Sigmoid colon (tissue), 7 donors: Measurements from ENCODE around the gene TSPEAR. TPM values are rescaled to one million over a fixed set of nuclear protein-coding genes. Genes with fewer than 3 reads are reported as not detected.
"Not testable (repeated sequence)": the region's sequence is repeated elsewhere in the genome, so short reads cannot be mapped to it uniquely, and the experiment has no call there.

Experiments used
- DNase-seq: peaks from one replicate; pipeline ENCODE4 v3.0.0-alpha.2; 2019
- H3K27ac ChIP-seq, 4 donors: fragments of 200-600 bp; sonication (generic); one replicate each; pipeline ENCODE4 v1.5.1; 2016 to 2019; ENCODE audit warnings: mild to moderate bottlenecking in 1 of 4
- H3K27me3 ChIP-seq, 3 donors: fragments of 200-600 bp; sonication (generic); one replicate each; pipeline ENCODE4 v1.5.1; 2019; ENCODE audit warnings: mild to moderate bottlenecking in 1 of 3
- H3K36me3 ChIP-seq, 4 donors: fragments of 200-600 bp; sonication (generic); one replicate each; pipeline ENCODE4 v1.5.1; 2016 to 2019
- H3K4me1 ChIP-seq, 4 donors: fragments of 200-600 bp; sonication (generic); one replicate each; pipeline ENCODE4 v1.5.1; 2017 to 2019
- H3K4me3 ChIP-seq, 4 donors: fragments of 200-600 bp; sonication (generic); one replicate each; pipeline ENCODE4 v1.5.1; 2017 to 2019; ENCODE audit warnings: mild to moderate bottlenecking in 2 of 4, moderate library complexity in 1 of 4
- H3K9me3 ChIP-seq, 4 donors: fragments of 200-600 bp in 3 of 4; sonication (generic) in 3 of 4; one replicate each; pipeline versions ENCODE4 v1.5.1 to v1.6.1; 2013 to 2019
- CTCF ChIP-seq, 4 experiments: fragments of 450-650 bp in 3 of 4; fragments of 200-600 bp in 1 of 4; IDR thresholded peaks; one replicate each; pipeline ENCODE4 v1.5.1; 2016 to 2019; ENCODE audit warnings: antibody characterized with exemption in 4 of 4, mild to moderate bottlenecking in 3 of 4, moderate library complexity in 2 of 4
- EP300 ChIP-seq, 4 donors: sonication (generic); formaldehyde crosslinking; IDR thresholded peaks; one replicate each; pipeline ENCODE4 v1.6.1; 2017; ENCODE audit warnings: antibody characterized with exemption in 4 of 4
- POLR2A ChIP-seq, 2 donors: fragments of 450-650 bp; IDR thresholded peaks; one replicate each; pipeline ENCODE4 v1.6.1; 2016; ENCODE audit warnings: antibody characterized with exemption in 2 of 2, mild to moderate bottlenecking in 2 of 2, moderate library complexity in 2 of 2
- POLR2AphosphoS5 ChIP-seq, 4 donors: sonication (generic); formaldehyde crosslinking; IDR thresholded peaks; one replicate each; pipeline ENCODE4 v1.6.1; 2017; ENCODE audit warnings: antibody characterized with exemption in 4 of 4
- WGBS, 2 donors: extraction: QIAGEN DNeasy Blood & Tissue Kit; methylation state at CpG; one replicate each; pipeline ENCODE4 v1.1.7; 2013; 5-methylcytosine and 5-hydroxymethylcytosine counted together
- intact Hi-C: fragments of 100-400 bp; cut with DNase I; formaldehyde crosslinking; loops from one replicate; pipeline ENCODE4 v1.15.1; 2023
- polyA plus RNA-seq, 3 donors: library from polyadenylated mRNA; stranded (reverse); fragments of 200-250 nt; gene quantifications; one replicate each; pipeline ENCODE4 v1.2.3, GENCODE V29; 2013
- total RNA-seq, 4 donors: library from RNA; depleted of rRNA; stranded (reverse); fragments of >200 nt; gene quantifications; one replicate each; pipeline ENCODE4 v1.1.0, GENCODE V29; 2016
- donor health status: healthy with polysubstance abuse.
- donor health status: Bipolar disorder and iron deficiency.
- donor health status: healthy.

Gene TSPEAR
- total and polyA plus RNA-seq, 7 donors, result under 0.01 to 0.20 TPM; not detected in 5

GRCh38 chr21:44686000-44686781 is 25.2 kb downstream of the TSPEAR start:
- DNase-seq, result no peak
- Histone ChIP-seq H3K27ac (no peak overlapping the region), H3K27me3 (peaks cover 0 to 31% (median 8%) of the 10 kb centered on the region in 3 donors), H3K9me3 (no peaks in the 10 kb centered on the region), H3K4me3 (no peak overlapping the region), H3K4me1 (no peaks in the 10 kb centered on the region), H3K36me3 (no peaks in the 10 kb centered on the region)
- TF ChIP-seq EP300 (IDR thresholded peaks at IDR 0.05), result no peak
- intact Hi-C loops, result no loop called here
- 31 to 46% methylated on average over 14 of the region's 14 CpGs for WGBS, 2 donors

GRCh38 chr21:44685050-44685449 is 26.3 kb downstream of the TSPEAR start:
- H3K27me3 ChIP-seq, result peaks cover 0 to 37% (median 8%) of the 10 kb centered on the region in 3 donors
- H3K9me3 ChIP-seq, H3K36me3 ChIP-seq, intact Hi-C loops, H3K27ac ChIP-seq, H3K4me3 ChIP-seq, H3K4me1 ChIP-seq, DNase-seq: not testable (repeated sequence)
- 72 to 91% methylated on average over 6 of the region's 6 CpGs for WGBS, 2 donors

DNA sequence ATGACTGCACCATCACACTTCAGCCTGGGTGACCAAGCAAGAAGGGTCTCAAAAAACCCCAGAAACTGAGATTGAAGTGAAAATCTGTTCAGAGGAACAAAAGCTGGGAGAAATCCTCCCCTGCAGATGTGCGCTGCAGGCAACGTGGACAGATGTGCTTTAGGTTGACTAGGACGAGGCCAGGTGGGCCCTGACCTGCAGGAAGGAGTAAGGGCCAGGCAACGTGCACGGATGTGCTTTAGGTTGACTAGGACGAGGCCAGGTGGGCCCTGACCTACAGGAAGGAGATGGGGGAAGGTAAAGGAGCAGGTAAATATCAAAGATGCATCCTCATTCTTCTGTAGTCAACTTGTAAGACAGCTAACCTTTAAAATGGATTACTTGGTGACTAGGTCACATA is 26.9 kb downstream of the TSPEAR start:
- Histone ChIP-seq H3K27ac (no peak overlapping the region), H3K4me3 (no peak overlapping the region), H3K36me3 (no peaks in the 10 kb centered on the region), H3K9me3 (no peaks in the 10 kb centered on the region), H3K27me3 (peaks cover 0 to 37% (median 8%) of the 10 kb centered on the region in 3 donors), H3K4me1 (no peaks in the 10 kb centered on the region)
- no peak for DNase-seq
- 49 to 76% methylated on average over 6 of the region's 6 CpGs for WGBS, 2 donors
- intact Hi-C loops, result no loop called here
- no peak for TF ChIP-seq POLR2A (IDR thresholded peaks at IDR 0.05)
- TF ChIP-seq POLR2AphosphoS5 (IDR thresholded peaks at IDR 0.05), result no peak
- TF ChIP-seq EP300 (IDR thresholded peaks at IDR 0.05), result no peak
- no peak for TF ChIP-seq CTCF (IDR thresholded peaks at IDR 0.05)

DNA sequence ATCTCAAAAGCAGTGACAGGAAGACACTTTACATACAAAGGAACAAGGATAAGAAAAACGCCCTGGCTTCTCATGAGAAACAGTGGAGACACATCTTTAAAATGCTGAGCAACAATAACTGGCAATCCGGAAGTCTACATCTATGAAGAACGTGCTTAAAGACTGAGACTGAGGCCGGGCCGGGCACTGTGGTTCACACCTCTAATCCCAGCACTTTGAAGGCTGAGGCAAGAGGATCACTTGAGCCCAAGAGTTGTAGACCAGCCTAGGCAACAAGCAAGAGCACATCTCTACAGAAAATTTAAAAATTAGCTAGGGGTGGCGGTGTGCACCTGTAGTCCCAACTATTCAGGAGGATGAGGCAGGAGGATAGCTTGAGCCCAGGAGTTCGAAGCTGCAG is 27.3 kb downstream of the TSPEAR start:
- H3K4me1 ChIP-seq, result no peaks in the 10 kb centered on the region
- TF ChIP-seq POLR2A (IDR thresholded peaks at IDR 0.05), result no peak
- no peak for TF ChIP-seq POLR2AphosphoS5 (IDR thresholded peaks at IDR 0.05)
- no peak for DNase-seq
- intact Hi-C loops, result no loop called here
- H3K27ac ChIP-seq, result no peak overlapping the region
- H3K27me3 ChIP-seq, result peaks cover 0 to 37% (median 8%) of the 10 kb centered on the region in 3 donors
- WGBS, 2 donors, result 64 to 81% methylated on average over 7 of the region's 7 CpGs
- no peaks in the 10 kb centered on the region for H3K9me3 ChIP-seq
- H3K4me3 ChIP-seq, result no peak overlapping the region
- no peaks in the 10 kb centered on the region for H3K36me3 ChIP-seq

DNA sequence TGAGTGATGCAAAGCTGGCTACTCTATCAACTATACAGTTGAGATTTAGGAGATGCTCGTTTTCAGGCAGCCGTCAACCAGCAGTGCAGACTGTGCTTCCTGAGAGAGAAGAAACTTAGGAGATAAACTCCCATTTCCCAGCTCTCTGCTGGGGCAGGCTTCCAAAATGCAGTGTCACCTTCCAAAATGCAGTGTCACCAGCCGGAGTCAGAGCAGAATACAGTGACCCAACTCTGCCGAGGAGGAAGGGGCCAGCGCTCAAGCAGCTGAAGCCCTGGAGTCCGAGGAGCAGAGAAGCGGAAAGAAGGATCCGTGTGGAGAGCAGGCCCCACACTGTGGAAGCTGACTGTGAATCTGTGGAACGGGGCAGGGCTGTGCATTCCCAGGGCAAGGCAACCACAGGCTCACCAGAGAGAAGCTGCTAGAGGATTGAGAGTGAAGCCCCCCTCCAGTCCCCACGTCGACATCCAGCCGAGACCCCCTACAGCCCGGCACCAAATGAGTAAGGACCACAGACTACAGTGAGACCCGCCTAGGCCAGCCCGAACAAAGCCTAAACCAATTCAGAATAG is 28.7 kb downstream of the TSPEAR start:
- Histone ChIP-seq H3K4me1 (no peaks in the 10 kb centered on the region), H3K9me3 (no peaks in the 10 kb centered on the region), H3K27me3 (peaks cover 0 to 26% (median 8%) of the 10 kb centered on the region in 3 donors), H3K27ac (no peak overlapping the region), H3K4me3 (no peak overlapping the region), H3K36me3 (no peaks in the 10 kb centered on the region)
- WGBS, 2 donors, result 80 to 81% methylated on average over 15 of the region's 15 CpGs
- intact Hi-C loops, result no loop called here
- DNase-seq, result no peak
- TF ChIP-seq CTCF (IDR thresholded peaks at IDR 0.05) (no peak), EP300 (IDR thresholded peaks at IDR 0.05) (no peak), POLR2AphosphoS5 (IDR thresholded peaks at IDR 0.05) (no peak), POLR2A (IDR thresholded peaks at IDR 0.05) (no peak)

- Histone ChIP-seq H3K27ac (no peak within 1 kb of the TSS), H3K9me3 (no peaks in the 10 kb centered on the region), H3K36me3 (no peaks in the 10 kb centered on the region), H3K4me3 (no peak within 1 kb of the TSS), H3K27me3 (peaks cover 0 to 19% (median 5%) of the 10 kb centered on the region in 3 donors), H3K4me1 (no peaks in the 10 kb centered on the region)
- no peak for DNase-seq
- whole genome bisulfite sequencing, 2 donors, result 73 to 78% methylated on average over 23 of the region's 23 CpGs
- intact Hi-C loops, result no loop called here
- TF ChIP-seq EP300 (IDR thresholded peaks at IDR 0.05) (no peak), POLR2A (IDR thresholded peaks at IDR 0.05) (no peak), CTCF (IDR thresholded peaks at IDR 0.05) (no peak), POLR2AphosphoS5 (IDR thresholded peaks at IDR 0.05) (no peak)
These were observed 29.4 kb downstream of the TSPEAR start, which contains the start of gene KRTAP12-1 for GRCh38 chr21:44681861-44682579. KRTAP12-1 (minus strand) TSS chr21:44682163; CDS start chr21:44682123, 40 bp downstream.
